NCI-H1436 treated with DMSO at 0.1 percent for 48 hours (cell line): ENCODE data around the gene TUBD1.
"Not testable (repeated sequence)": the region's sequence is repeated elsewhere in the genome, so short reads cannot be mapped to it uniquely, and the experiment has no call there.

Source experiments
- DNase-seq: peaks from one replicate; lab custom pipeline; 2025; lab: John Stamatoyannopoulos, UW

Gene TUBD1

GRCh38 chr17:59844884-59845594 lies 47.7 kb downstream of the TUBD1 start:
- no peak for DNase-seq

- no peak for DNase-seq
Measured at GRCh38 chr17:59842901-59843652, 49.7 kb downstream of the TUBD1 start.

GRCh38 chr17:59841882-59842263 lies 50.9 kb downstream of the TUBD1 start:
- not testable (repeated sequence) for DNase-seq

- DNase-seq: not testable (repeated sequence)
Measured at GRCh38 chr17:59841091-59841881, 51.5 kb downstream of the TUBD1 start.

- DNase-seq: no peak
Measured at GRCh38 chr17:59840329-59841090, 52.2 kb downstream of the TUBD1 start.

DNA sequence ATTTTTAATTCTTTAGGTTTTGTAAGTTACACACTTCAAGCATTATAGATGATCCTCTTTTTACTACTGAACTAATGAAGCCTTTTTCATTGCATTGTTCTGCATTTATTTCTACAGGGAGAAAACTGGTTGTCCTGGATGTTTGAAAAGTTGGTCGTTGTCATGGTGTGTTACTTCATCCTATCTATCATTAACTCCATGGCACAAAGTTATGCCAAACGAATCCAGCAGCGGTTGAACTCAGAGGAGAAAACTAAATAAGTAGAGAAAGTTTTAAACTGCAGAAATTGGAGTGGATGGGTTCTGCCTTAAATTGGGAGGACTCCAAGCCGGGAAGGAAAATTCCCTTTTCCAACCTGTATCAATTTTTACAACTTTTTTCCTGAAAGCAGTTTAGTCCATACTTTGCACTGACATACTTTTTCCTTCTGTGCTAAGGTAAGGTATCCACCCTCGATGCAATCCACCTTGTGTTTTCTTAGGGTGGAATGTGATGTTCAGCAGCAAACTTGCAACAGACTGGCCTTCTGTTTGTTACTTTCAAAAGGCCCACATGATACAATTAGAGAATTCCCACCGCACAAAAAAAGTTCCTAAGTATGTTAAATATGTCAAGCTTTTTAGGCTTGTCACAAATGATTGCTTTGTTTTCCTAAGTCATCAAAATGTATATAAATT lies 53.0 kb downstream of the TUBD1 start:
- DNase-seq: no peak

DNA sequence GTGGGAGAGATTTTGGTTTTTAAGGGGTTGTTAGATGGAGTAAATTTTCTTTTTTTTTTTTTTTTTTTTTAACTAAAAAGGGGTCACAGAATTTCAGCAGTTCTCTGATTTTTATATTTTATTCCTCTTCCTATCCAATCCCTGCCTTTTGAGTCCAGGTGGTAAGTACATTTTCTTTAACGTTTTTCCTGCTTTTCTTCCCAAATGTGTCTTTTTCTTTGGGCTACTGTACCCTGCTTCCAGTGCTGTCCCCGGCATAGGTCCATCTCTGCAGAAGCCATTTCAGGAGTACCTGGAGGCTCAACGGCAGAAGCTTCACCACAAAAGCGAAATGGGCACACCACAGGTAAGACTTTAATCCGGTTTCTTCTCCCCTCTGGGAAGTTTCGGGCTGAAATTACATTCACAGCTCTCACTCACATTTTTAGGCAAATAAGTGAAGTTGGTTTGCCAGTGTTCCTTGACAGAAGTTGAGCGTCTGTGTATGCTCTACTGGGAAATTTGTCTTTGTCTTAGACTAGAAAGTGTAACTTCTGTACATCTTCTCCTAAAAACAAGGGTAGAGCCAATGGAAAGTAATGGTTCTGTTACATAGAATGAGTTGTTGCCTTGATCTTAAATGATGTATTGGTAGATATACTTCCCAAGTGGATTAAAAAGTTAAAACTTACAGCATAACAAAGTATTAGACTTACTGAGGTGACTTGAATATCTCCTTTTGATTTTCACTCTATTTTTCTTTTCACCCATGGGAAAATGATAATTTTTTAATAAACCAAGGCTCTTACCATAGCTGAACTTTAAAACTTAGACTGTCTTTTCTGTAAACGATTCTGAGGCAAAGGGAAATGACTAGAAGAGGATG lies 54.5 kb downstream of the TUBD1 start:
- no peak for DNase-seq

DNA sequence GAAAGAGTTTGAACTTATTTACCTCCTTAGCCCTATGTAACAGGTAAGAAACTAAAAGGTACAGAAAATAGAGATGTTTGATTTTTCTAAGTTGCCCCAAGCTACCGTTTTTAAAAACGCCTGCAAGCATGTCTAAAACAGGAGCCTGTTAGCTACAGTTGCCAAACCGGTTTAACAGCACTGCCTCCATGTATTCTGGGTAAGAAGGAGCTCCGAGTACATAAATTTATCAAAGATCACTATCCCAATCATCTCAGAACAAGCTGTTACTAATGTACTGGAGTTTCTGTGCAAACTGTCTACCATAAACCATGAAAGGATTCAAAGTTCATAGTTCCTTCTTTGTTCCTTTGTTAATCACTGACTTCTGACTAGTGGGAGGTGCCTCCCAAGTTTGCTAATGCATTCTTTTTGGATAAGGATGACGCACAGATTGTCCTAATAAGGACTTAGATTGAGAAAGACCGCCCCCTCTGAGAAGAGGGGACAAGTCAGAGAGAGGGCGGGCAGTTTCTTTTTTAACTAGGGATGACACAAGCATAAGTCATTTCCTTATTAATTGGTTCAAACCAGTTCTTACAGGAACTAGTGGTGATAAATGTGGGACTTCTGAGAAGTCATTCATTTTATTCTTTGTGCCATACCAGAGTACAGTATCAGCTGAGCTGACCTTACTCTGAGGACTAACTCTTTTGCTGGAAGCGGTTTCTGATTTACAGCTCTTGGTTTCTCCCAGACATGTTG lies 55.3 kb downstream of the TUBD1 start:
- DNase-seq: peak; percentile 97

DNA sequence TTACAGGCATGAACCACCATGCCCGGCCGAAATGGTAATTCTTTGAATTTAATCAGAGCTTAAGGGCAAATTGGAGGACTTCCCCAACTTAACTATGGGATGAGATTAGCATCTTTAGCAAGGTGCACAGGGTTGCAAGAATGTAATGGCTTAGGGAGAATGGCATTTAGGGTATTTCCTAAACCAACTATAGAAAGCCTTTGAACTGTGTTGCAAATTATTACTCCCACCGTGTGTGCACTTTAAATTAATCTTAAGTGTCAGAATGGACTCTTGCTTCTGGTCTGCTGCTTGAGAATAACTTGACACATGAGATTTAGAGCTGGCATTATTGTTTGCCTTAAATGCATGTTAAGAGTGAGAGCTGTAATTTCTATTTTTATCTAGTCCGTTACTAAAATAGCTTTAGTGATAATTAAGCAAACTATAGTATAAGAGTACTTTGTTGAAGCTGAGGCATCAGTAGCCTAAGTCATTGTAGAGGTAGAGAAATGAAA lies 59.8 kb downstream of the TUBD1 start:
- no peak for DNase-seq

- DNase-seq: no peak
Measured at GRCh38 chr17:59830846-59831486, 61.8 kb downstream of the TUBD1 start.

GRCh38 chr17:59830007-59830630 lies 62.6 kb downstream of the TUBD1 start:
- no peak for DNase-seq

GRCh38 chr17:59829217-59830006 lies 63.3 kb downstream of the TUBD1 start:
- peak; percentile 95 for DNase-seq

GRCh38 chr17:59828819-59829216 lies 63.9 kb downstream of the TUBD1 start:
- DNase-seq: not testable (repeated sequence)

GRCh38 chr17:59828478-59828760 lies 64.3 kb downstream of the TUBD1 start:
- DNase-seq: no peak

DNA sequence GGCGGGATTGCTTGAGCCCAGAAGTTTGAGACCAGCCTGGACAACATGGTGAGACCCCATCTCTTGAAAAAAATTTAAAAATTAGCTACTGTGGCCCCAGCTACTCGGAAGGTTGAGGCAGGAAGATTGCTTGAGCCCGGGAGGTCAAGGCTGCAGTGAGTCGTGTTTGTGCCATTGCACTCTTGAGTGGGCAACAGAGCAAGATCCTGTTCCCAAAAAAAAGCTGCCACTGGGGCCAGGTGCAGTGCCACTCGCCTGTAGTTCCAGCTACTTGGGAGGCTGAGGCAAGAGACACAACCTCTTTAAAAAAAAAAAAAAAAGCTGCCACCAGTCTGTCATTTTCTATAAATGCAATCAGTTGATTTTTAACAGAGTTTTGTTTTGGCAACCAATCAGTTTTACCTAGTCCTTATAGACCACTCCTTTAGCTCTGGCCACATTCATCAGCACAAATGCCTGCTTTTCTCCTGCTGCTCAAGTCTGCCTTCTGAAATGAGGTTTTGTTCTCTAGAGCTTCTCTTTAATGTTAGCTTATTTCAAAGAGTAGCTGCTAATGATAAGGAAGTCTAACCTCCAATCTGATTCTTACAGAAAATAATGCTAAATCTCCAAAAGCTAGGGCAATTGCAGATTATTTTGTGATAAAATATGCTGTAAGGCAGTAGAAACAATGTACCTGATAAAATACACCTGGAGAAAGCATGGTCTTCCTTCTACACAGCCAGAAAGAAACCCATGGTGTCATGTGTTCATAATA lies 64.8 kb downstream of the TUBD1 start:
- DNase-seq: no peak

GRCh38 chr17:59826706-59827453 lies 65.9 kb downstream of the TUBD1 start:
- no peak for DNase-seq
